GM04503 (cell line): ENCODE measurements around the gene GGPS1.
A peak's percentile ranks its signal among the peaks of the same experiment; 100 is the strongest.
"Not testable (repeated sequence)": the region's sequence is repeated elsewhere in the genome, so short reads cannot be mapped to it uniquely, and the experiment has no call there.

Experiments
- DNase-seq: peaks from one replicate; pipeline ENCODE4 v3.0.0-alpha.2; 2012; ENCODE audit warnings: low read depth

The GGPS1 gene

GRCh38 chr1:235339746-235340145 lies 11.4 kb downstream of the GGPS1 start:
- DNase-seq, result no peak

GRCh38 chr1:235341334-235341733 lies 13.0 kb downstream of the GGPS1 start:
- no peak for DNase-seq

GRCh38 chr1:235342039-235342438 lies 13.7 kb downstream of the GGPS1 start:
- no peak for DNase-seq

GRCh38 chr1:235342471-235342870 lies 14.1 kb downstream of the GGPS1 start:
- no peak for DNase-seq

- no peak for DNase-seq
Measured at GRCh38 chr1:235343726-235344125, 15.4 kb downstream of the GGPS1 start.

GRCh38 chr1:235351441-235351840 lies 23.1 kb downstream of the GGPS1 start:
- DNase-seq, result no peak

- no peak for DNase-seq
Measured at GRCh38 chr1:235351898-235352297, 23.5 kb downstream of the GGPS1 start.

GRCh38 chr1:235357485-235358373 lies 29.4 kb downstream of the GGPS1 start:
- DNase-seq, result no peak

- no peak for DNase-seq
Measured at GRCh38 chr1:235358899-235359298, 30.5 kb downstream of the GGPS1 start.

- DNase-seq, result not testable (repeated sequence)
Measured at GRCh38 chr1:235364189-235364588, 35.8 kb downstream of the GGPS1 start.

GRCh38 chr1:235366286-235366685 lies 37.9 kb downstream of the GGPS1 start:
- no peak for DNase-seq

GRCh38 chr1:235367000-235367908 lies 38.9 kb downstream of the GGPS1 start, which contains the start of gene TBCE:
TBCE (plus strand) TSS chr1:235367427; CDS start chr1:235380050, 12,623 bp downstream.
- peak; percentile 86 for DNase-seq

GRCh38 chr1:235368428-235368827 lies 40.1 kb downstream of the GGPS1 start:
- no peak for DNase-seq

- DNase-seq, result no peak
Measured at GRCh38 chr1:235369802-235370201, 41.4 kb downstream of the GGPS1 start.

GRCh38 chr1:235375919-235376605 lies 47.7 kb downstream of the GGPS1 start:
- DNase-seq, result no peak

GRCh38 chr1:235378134-235378735 lies 49.9 kb downstream of the GGPS1 start:
- not testable (repeated sequence) for DNase-seq

GRCh38 chr1:235381955-235382739 lies 53.8 kb downstream of the GGPS1 start:
- not testable (repeated sequence) for DNase-seq

- not testable (repeated sequence) for DNase-seq
Measured at GRCh38 chr1:235385633-235386032, 57.3 kb downstream of the GGPS1 start.

GRCh38 chr1:235391874-235392273 lies 63.5 kb downstream of the GGPS1 start:
- no peak for DNase-seq
